ENCODE measurements around the gene FTO.

DNA sequence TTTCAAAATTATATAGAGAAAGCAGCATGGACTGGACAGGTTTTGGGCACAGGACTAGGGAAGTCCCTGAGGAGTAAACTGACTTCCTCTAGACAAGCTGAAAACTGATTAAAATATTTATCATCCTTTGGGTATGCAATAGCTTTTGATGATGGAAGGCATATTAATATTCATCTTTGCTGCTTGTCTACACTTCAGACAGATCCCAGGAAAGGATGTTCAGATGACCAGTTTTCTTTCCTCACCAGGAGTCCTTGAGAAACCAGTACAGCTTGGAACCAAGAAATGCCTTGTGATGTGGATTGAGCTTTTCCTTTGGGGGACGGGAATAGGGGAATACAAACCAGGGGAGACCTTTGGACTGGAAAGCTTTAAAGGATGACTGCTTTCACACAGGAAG is 195.5 kb downstream of the FTO start:
- TF ChIP-seq, protein P1, sequence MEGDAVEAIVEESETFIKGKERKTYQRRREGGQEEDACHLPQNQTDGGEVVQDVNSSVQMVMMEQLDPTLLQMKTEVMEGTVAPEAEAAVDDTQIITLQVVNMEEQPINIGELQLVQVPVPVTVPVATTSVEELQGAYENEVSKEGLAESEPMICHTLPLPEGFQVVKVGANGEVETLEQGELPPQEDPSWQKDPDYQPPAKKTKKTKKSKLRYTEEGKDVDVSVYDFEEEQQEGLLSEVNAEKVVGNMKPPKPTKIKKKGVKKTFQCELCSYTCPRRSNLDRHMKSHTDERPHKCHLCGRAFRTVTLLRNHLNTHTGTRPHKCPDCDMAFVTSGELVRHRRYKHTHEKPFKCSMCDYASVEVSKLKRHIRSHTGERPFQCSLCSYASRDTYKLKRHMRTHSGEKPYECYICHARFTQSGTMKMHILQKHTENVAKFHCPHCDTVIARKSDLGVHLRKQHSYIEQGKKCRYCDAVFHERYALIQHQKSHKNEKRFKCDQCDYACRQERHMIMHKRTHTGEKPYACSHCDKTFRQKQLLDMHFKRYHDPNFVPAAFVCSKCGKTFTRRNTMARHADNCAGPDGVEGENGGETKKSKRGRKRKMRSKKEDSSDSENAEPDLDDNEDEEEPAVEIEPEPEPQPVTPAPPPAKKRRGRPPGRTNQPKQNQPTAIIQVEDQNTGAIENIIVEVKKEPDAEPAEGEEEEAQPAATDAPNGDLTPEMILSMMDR (IDR thresholded peaks at IDR 0.05) = no peak
- no peak for TF ChIP-seq POLR2A (IDR thresholded peaks at IDR 0.05)
